ENCODE data around the gene ZNF331. TPM values are rescaled to one million over a fixed set of nuclear protein-coding genes. Genes with fewer than 3 reads are reported as not detected.

ZNF331 gene
- total RNA-seq = 10 to 100 TPM; 11.7 to 12.3 TPM

DNA sequence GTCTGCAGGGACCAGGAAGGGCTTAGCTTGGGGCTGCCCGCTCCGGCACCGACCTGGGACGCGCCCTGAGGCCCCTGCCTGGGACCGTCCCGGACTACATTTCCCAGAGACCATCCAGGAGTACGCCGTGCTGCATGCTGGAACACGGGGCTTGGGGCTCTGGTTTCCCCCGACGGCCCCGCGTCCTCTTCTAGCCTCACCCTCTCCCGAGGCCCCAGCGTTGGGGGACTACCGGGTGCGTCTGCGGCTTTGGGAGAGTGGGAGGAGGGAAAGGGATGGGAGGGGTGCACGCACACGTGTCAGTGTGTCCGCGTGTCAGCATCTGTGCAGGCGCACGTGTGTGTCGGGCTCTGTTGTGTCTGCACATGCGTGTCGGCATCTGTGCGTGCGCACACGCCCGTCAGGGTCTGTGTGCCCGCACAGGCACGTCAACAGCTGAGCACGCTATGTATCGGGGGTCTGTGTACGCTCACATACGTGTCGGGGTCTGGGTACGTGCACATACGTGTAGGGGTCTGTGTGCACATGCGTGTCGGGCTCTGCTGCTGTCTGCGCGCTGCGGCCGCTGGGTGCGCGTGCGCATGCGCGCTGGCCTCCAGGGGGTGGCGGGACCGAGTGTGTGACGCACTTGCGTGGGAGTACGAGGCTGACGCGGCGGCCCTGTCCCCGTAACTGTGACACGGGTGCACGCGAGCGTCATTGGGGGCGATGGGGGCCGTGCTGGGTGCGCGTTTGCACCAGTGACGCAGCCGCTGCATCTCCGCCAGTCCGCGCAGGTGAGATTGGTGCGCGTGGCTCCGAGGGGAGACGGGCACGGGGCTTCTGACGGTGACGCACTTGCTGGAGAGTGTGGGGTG lies at the start of gene ZNF331:
Gene ZNF331 (plus strand): TSS at position 625 of the 857 bp plus-strand sequence. CDS start 31,232 bp downstream, outside the sequence.

Other genes with a start within 250 kb of the ZNF331 start
- 1 to 10 TPM; 6.5 to 8.0 TPM for gene ZNF845, start 204.4 kb upstream of the ZNF331 start, total RNA-seq
- 1 to 10 TPM; 6.2 to 7.7 TPM for gene ZNF525, start 172.4 kb upstream of the ZNF331 start, total RNA-seq
- 1 to 10 TPM; 9.0 to 9.3 TPM for gene ZNF765, start 143.0 kb upstream of the ZNF331 start, total RNA-seq
- gene ZNF761, start 106.2 kb upstream of the ZNF331 start, total RNA-seq = 1 to 10 TPM; 6.7 to 8.3 TPM
- 1 to 10 TPM; 1.7 to 3.3 TPM for gene ZNF813, start 70.4 kb upstream of the ZNF331 start, total RNA-seq
- not detected for gene DPRX, start 93.9 kb downstream of the ZNF331 start, total RNA-seq

All from melanocyte of skin (primary cell).